Thyroid gland (tissue), 4 donors: ENCODE results near the gene CEP192. TPM values are rescaled to one million over a fixed set of nuclear protein-coding genes. Genes with fewer than 3 reads are reported as not detected.

Experiments
- DNase-seq, 2 donors: peaks; one replicate each; pipeline ENCODE4 v3.0.0-alpha.2; 2019
- H3K27ac ChIP-seq, 3 donors: fragments of 200-600 bp; sonication (generic); 1 replicate in 2 of 3; 2 replicates in 1 of 3; pipeline ENCODE4 v1.5.1; 2016 to 2019; ENCODE audit warnings: mild to moderate bottlenecking in 1 of 3, moderate library complexity in 1 of 3
- H3K27me3 ChIP-seq: fragments of 200-600 bp; sonication (generic); one replicate; pipeline ENCODE4 v1.5.1; 2019
- H3K36me3 ChIP-seq, 2 donors: fragments of 200-600 bp; sonication (generic); one replicate each; pipeline ENCODE4 v1.5.1; 2016 to 2019
- H3K4me1 ChIP-seq, 2 donors: fragments of 200-600 bp; sonication (generic); one replicate each; pipeline ENCODE4 v1.5.1; 2017 to 2019
- H3K4me3 ChIP-seq, 3 donors: fragments of 200-600 bp; sonication (generic); replicated peaks in 1 of 3; 1 replicate in 2 of 3; 2 replicates in 1 of 3; pipeline ENCODE4 v1.5.1; 2016; ENCODE audit warnings: mild to moderate bottlenecking in 1 of 3
- H3K9me3 ChIP-seq: fragments of 200-600 bp; sonication (generic); one replicate; pipeline ENCODE4 v1.5.1; 2017
- CTCF ChIP-seq, 6 experiments: fragments of 200-600 bp in 3 of 6; fragments of 450-650 bp in 3 of 6; sonication (generic) in 3 of 6; IDR thresholded peaks; one replicate each; pipeline ENCODE4 v1.5.1; 2016 to 2019; ENCODE audit warnings: antibody characterized with exemption in 6 of 6, mild to moderate bottlenecking in 2 of 6, inconsistent platforms in 1 of 6, moderate library complexity in 1 of 6
- POLR2A ChIP-seq, 2 donors: fragments of 450-650 bp; IDR thresholded peaks; one replicate each; pipeline ENCODE4 v1.6.1; 2017; ENCODE audit warnings: antibody characterized with exemption in 2 of 2, mild to moderate bottlenecking in 2 of 2, moderate library complexity in 1 of 2
- WGBS, 2 donors: methylation state at CpG; one replicate each; pipeline ENCODE4 v1.1.5; 2017; 5-methylcytosine and 5-hydroxymethylcytosine counted together
- intact Hi-C: fragments of 100-400 bp; cut with DNase I; formaldehyde crosslinking; loops from one replicate; pipeline ENCODE4 v1.15.1; 2023
- total RNA-seq, 4 donors: library from RNA; depleted of rRNA; stranded (reverse); fragments of >200 nt; gene quantifications; one replicate each; pipeline ENCODE4 v1.2.3, GENCODE V29; 2016

Gene CEP192, protein sequence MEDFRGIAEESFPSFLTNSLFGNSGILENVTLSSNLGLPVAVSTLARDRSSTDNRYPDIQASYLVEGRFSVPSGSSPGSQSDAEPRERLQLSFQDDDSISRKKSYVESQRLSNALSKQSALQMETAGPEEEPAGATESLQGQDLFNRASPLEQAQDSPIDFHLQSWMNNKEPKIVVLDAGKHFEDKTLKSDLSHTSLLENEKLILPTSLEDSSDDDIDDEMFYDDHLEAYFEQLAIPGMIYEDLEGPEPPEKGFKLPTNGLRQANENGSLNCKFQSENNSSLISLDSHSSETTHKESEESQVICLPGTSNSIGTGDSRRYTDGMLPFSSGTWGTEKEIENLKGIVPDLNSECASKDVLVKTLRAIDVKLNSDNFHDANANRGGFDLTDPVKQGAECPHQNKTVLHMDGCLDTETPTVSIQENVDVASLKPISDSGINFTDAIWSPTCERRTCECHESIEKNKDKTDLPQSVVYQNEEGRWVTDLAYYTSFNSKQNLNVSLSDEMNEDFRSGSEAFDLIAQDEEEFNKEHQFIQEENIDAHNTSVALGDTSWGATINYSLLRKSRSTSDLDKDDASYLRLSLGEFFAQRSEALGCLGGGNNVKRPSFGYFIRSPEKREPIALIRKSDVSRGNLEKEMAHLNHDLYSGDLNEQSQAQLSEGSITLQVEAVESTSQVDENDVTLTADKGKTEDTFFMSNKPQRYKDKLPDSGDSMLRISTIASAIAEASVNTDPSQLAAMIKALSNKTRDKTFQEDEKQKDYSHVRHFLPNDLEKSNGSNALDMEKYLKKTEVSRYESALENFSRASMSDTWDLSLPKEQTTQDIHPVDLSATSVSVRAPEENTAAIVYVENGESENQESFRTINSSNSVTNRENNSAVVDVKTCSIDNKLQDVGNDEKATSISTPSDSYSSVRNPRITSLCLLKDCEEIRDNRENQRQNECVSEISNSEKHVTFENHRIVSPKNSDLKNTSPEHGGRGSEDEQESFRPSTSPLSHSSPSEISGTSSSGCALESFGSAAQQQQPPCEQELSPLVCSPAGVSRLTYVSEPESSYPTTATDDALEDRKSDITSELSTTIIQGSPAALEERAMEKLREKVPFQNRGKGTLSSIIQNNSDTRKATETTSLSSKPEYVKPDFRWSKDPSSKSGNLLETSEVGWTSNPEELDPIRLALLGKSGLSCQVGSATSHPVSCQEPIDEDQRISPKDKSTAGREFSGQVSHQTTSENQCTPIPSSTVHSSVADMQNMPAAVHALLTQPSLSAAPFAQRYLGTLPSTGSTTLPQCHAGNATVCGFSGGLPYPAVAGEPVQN (N-terminal part only)
- total RNA-seq = 10 to 100 TPM; 23.8 to 36.0 (median 32.2) TPM

- DNase-seq = peak; percentile 97 to 98
- TF ChIP-seq POLR2A (IDR thresholded peaks at IDR 0.05) (peak; percentile 33 to 84), CTCF (IDR thresholded peaks at IDR 0.05) (peak in 2 of 6 experiments; percentile 5 to 15)
- intact Hi-C loops = no loop called here
- Histone ChIP-seq H3K4me1 (peaks cover 14 to 15% of the 10 kb centered on the region in 2 donors), H3K27me3 (no peaks in the 10 kb centered on the region), H3K4me3 (peak within 1 kb of the TSS; percentile 44 to 84 (median 78)), H3K27ac (peak within 1 kb of the TSS; percentile 60 to 92 (median 86)), H3K36me3 (no peaks in the 10 kb centered on the region), H3K9me3 (no peaks in the 10 kb centered on the region)
- WGBS, 2 donors = 0 to 1% methylated on average over 33 to 55 of the region's 73 CpGs
Measured at GRCh38 chr18:12990967-12991820, at the start of gene CEP192. Gene CEP192 (plus strand): TSS chr18:12991362. CDS start chr18:12999425, 8,063 bp downstream.

DNA sequence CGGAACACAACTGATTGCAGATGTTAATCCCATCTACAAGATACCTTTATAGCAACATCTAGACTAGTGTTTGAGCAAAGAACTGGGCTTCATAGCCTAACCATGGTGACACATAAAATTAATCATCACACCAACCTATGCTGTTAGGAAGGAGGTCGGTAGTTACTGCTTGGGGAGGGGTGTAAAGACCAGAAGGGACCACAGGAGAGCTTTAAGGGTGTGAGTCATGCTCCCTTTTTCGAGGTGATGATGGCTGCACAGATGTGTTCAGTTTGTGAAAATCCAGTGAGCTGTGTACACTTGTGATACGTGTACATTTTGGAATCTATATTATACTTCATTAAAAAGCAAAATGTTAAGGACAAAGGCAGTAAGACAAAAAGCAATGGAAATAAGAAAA lies 47.9 kb upstream of the CEP192 start:
- Histone ChIP-seq H3K27me3 (no peaks in the 10 kb centered on the region), H3K36me3 (no peaks in the 10 kb centered on the region), H3K4me1 (peaks cover 12 to 20% of the 10 kb centered on the region in 2 donors), H3K9me3 (no peaks in the 10 kb centered on the region), H3K4me3 (no peak overlapping the region), H3K27ac (no peak overlapping the region)
- intact Hi-C loops = loop anchor here (10.0 kb wide), 1 partner anchor 58 kb away; the partner anchor contains the start of gene PTPN2
- TF ChIP-seq CTCF (IDR thresholded peaks at IDR 0.05) (no peak), POLR2A (IDR thresholded peaks at IDR 0.05) (no peak)
- DNase-seq = no peak
- WGBS, 2 donors = 85% methylated on average over 4 of the region's 4 CpGs

GRCh38 chr18:12944709-12945108 lies 46.5 kb upstream of the CEP192 start:
- Histone ChIP-seq H3K4me1 (peaks cover 12 to 20% of the 10 kb centered on the region in 2 donors), H3K9me3 (no peaks in the 10 kb centered on the region), H3K27ac (no peak overlapping the region), H3K4me3 (no peak overlapping the region), H3K36me3 (no peaks in the 10 kb centered on the region), H3K27me3 (no peaks in the 10 kb centered on the region)
- WGBS, 2 donors = 25 to 26% methylated on average over 4 of the region's 4 CpGs
- TF ChIP-seq POLR2A (IDR thresholded peaks at IDR 0.05) (no peak), CTCF (IDR thresholded peaks at IDR 0.05) (no peak)
- intact Hi-C loops = loop anchor here (10.0 kb wide), 1 partner anchor 60 kb away; the partner anchor contains the start of gene PTPN2
- DNase-seq = peak; percentile 81 to 87
